Measurements from ENCODE around the gene ADGRG1.

- no peak for TF ChIP-seq CTCF (IDR thresholded peaks at IDR 0.05)
- TF ChIP-seq POLR2AphosphoS5 (IDR thresholded peaks at IDR 0.05; ENCODE audit: low read depth, low read length) = no peak
- TF ChIP-seq REST (IDR thresholded peaks at IDR 0.05; ENCODE audit: insufficient read depth in 1 of 2, low read depth in 2 of 2, low read length in 1 of 2) = no peak
- no peak for TF ChIP-seq SIN3A (IDR thresholded peaks at IDR 0.05; ENCODE audit: borderline replicate concordance, insufficient read depth, low read depth, low read length)
Observed at GRCh38 chr16:57622361-57623250, 5.8 kb upstream of the ADGRG1 start.
